GM18508 (cell line): ENCODE results near the gene CCNY.

Experiments used
- ATAC-seq: cut with Tn5 transposase; IDR thresholded peaks from one replicate; pipeline ENCODE4 v1.9.1; 2021; ENCODE audit warnings: moderate number of reproducible peaks; ENCODE audit not compliant: insufficient read depth, unreplicated experiment

Gene CCNY

DNA sequence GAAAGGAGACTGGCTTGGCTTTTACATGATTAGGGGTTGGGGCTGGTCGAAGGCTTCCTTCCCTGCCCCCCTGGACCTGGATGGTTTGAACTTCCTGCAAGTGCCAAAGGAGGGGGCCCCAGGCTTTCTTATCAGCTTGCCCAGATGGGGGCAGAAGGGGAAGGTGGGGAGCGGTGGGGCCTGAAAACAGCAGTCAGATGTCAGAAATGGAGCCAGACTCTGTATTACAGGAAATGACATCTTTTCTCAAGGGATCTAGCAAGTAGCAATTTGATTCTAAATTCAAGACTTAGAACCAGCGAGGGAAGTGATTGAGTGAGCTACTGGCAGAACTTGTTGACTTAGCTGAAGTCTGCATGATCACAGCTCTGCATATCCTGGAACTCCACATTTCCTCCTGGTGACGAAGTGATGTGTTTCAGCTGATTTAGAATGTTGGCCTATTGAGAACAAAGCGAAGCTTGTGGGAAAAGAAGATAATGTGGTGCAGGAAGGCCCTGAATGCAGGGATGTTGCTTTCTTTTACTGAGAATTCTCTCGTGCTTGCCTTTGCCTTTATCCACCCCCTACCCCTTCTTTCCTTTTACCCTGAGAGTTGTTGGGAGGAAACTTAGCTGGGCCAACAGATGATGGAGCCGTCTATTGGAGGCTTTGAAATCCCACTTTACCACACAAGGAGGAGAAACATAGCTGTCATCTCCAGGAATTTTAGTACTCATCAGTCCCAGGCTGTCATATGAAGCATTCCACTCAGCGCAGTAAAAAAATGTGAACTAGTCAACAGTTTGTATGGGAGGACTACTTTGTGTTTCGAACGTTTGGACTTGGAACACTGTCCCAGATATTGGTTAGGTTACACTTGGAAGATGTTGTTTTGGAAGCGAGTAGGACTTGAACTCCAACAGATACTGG is 43.2 kb downstream of the CCNY start:
- ATAC-seq: peak; percentile 48

- no peak for ATAC-seq
Measured at GRCh38 chr10:35382096-35382495, 45.8 kb downstream of the CCNY start.

GRCh38 chr10:35384265-35384868 is 48.1 kb downstream of the CCNY start:
- ATAC-seq: no peak

GRCh38 chr10:35386594-35387174 is 50.4 kb downstream of the CCNY start:
- no peak for ATAC-seq

- ATAC-seq: peak; percentile 74
Measured at GRCh38 chr10:35387768-35388167, 51.5 kb downstream of the CCNY start.

DNA sequence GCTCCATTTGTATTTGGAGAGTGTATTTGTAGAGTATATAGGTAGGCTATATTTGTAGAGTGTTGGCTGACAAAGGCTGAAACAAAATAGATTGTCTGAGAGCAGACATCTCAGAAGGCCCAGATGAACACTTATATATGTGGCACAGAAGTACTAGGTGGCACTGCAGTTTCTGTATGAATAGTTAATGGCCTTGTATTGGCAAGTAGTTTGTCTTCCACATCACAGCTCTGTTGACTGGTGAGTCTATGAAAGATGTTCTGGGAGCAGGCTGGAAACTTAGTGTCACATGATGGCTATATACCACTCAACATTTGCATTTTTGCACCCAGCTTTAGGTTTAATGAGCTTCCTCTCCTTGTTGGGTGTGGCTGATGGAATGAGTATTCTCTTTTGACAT is 51.9 kb downstream of the CCNY start:
- ATAC-seq: peak; percentile 21

DNA sequence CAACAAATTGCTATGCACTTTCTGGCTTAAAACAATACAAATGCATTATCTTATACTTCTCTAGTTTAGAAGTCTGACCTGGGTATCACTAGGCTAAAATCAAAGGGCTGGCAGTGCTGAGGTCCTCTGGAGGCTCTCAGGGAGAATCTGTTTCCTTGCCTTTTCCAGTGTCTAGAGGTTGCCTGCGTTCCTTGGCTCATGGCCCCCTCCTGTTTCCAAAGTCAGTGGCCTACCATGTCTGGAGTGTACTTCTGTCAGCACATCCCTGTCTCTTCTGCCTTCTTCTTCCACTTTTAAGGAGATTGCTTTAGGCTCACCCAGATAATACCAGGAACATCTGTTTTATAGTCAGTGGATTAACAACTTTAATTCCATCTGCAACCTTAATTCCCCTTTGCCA is 52.4 kb downstream of the CCNY start:
- no peak for ATAC-seq

DNA sequence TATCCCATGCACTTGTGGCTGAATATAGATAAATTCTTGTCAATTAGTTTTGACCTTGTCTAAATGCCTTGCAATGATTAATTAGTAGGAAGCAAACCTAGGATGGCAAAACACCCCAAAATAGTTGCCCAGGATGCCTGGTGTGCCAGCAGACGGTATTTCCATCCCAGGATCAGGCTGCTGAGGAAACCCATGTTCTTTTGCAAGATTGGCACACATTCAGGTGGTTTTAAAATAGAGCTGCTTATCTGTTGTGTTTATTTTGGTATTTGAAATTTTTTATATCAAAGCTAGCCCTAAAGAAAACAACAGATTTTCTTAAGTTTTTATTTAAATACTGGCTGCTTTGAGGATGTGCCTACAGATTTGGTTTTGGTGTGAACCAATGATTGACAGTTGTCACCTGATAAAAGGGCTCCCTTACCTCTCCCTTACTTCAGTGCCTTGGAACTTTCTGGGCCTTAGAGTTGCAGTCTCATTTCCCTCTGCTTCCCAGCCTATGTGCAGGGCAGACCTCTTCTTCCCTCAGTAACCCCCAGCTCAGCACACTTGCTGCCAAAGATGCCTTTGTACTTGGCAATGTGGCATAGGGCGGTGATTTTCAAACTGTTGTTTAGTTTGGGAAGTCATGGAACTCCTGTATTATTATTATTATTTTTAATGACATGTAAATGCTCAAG is 54.0 kb downstream of the CCNY start:
- no peak for ATAC-seq

DNA sequence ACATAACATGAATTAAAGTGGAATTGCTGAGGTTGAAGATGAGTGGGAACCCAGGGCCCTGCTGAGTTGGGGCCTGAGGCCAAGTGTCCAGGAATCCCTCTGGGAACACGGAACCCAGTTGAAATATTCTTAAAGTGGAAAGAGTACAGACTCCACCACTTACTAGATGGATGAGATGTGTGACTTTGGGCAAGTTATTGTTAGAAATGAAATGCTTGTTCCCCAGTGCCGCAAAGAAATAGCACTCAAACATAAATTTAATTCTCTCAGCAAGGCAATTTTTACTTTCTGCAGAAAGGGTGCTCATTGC is 54.5 kb downstream of the CCNY start:
- ATAC-seq: no peak

DNA sequence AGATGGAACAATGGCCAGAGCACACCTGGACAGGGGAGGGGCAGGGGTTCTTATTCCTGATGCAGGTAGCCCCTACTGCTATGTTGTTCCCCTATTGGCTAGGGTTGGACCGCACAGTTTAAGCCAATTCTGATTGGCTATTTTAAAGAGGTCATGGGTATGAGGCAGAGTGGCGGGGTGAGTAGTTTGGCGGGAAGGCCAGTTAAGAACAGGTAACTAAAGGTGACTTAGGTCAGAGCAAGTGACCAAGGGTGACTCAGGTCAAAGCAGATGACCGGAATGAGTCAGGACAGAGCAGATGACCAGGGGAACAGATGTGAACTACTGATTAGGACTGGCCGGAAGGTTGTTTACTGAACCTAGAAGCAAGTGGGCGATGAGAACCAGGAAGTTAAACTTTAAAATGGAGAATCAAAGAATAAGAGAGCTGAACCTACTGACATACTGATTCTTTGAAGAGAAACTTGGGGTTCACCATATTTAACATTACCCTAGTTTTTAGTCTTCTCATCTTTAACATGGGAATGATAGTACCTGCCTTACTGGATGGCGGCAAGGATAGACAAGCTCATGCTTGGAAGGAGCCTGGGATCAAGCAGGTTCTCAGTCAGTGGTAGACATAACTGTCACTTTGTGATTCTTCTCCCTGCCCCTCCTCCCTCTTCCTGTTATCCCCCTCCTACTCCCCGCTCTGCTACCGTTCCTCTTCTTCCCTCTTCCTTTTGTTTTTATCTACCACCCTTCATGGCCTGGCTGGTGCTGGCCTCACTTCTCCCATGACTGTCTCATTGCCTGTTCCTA is 55.0 kb downstream of the CCNY start:
- ATAC-seq: no peak

DNA sequence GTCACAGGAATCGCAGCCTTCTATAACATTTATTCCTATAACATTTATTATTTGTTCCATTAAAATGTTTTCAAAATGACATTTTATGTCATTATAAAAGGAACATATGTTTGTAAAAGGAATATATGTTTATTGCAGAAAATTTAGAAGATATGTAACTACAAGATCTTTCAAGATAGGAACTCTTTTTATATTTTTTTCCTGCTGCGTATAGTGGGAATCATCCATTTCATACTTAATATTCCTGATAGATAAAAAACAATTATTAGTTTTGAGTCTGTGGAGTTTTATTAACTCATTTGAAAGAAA is 55.6 kb downstream of the CCNY start:
- ATAC-seq: no peak

GRCh38 chr10:35392482-35393228 is 56.3 kb downstream of the CCNY start:
- no peak for ATAC-seq

GRCh38 chr10:35394411-35394851 is 58.1 kb downstream of the CCNY start:
- no peak for ATAC-seq

GRCh38 chr10:35394934-35395333 is 58.6 kb downstream of the CCNY start:
- ATAC-seq: no peak

- ATAC-seq: no peak
Measured at GRCh38 chr10:35396560-35397434, 60.5 kb downstream of the CCNY start.

GRCh38 chr10:35397953-35398352 is 61.6 kb downstream of the CCNY start:
- no peak for ATAC-seq

DNA sequence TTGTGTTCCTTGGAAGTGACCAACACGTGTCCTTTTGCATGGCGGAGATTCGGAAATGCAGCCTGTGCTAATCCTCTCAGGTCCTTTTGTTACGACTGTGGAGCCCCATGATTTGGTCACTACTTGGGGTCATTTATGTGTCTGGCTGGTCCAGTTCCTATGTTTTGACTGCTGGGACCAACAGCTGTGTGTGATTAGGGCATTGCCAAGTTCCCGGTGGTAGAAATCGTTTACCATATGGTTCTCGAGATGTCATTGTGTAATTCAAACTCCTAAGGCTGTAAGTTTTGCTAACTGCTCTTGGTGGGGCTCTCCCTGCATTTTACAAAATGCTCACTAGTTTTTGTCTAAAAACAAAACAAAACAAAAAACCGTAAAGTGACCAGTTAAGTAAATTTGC is 62.0 kb downstream of the CCNY start:
- no peak for ATAC-seq

GRCh38 chr10:35398908-35399307 is 62.6 kb downstream of the CCNY start:
- ATAC-seq: no peak
